ENCODE data around the gene ZBTB17. TPM values are rescaled to one million over a fixed set of nuclear protein-coding genes. Genes with fewer than 3 reads are reported as not detected.

The ZBTB17 gene
- polyA plus RNA-seq, 1 experiment: 21.4 TPM

DNA sequence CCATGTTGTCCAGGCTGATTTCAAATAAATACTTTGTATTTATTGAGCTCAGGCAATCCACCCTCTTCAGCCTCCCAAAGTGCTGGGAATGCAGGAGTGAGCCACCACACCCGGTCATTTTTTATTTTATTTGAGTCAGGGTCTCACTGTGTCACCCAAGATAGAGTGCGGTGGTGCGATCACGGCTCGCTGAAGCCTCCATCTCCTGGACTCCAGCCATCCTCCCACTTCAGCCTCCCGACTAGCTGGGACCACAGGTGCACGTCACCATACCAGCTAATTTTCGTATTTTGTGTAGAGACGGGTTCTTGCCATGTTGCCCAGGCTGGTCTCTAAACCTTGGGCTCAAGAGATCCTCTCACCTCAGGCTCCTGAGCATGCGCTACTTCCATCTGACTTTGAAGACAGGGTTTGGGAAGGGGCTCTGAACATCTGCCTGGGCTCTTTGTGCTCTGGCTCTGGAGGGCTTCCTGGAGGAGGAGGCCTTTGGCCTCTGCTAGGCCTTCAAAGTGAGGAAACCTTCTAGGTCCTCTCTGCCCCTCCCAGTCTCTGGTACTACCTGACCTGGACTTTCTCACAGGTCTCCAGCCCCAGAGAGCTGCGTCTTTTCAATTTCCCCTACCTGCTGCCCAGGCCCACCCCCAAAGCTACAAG is 36.2 kb upstream of the ZBTB17 start:
- POLR2A ChIA-PET: no interaction called here
- CTCF ChIA-PET: interaction anchor here (0.8 kb wide), 2 partner anchors 42 to 197 kb away, joined by 3 to 4 read pairs; no protein-coding TSS in a partner anchor
- TF ChIP-seq, protein P1, sequence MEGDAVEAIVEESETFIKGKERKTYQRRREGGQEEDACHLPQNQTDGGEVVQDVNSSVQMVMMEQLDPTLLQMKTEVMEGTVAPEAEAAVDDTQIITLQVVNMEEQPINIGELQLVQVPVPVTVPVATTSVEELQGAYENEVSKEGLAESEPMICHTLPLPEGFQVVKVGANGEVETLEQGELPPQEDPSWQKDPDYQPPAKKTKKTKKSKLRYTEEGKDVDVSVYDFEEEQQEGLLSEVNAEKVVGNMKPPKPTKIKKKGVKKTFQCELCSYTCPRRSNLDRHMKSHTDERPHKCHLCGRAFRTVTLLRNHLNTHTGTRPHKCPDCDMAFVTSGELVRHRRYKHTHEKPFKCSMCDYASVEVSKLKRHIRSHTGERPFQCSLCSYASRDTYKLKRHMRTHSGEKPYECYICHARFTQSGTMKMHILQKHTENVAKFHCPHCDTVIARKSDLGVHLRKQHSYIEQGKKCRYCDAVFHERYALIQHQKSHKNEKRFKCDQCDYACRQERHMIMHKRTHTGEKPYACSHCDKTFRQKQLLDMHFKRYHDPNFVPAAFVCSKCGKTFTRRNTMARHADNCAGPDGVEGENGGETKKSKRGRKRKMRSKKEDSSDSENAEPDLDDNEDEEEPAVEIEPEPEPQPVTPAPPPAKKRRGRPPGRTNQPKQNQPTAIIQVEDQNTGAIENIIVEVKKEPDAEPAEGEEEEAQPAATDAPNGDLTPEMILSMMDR (IDR thresholded peaks at IDR 0.05; ENCODE audit: low read depth, low read length): no peak
- no peak overlapping the region for H3K27ac ChIP-seq (ENCODE audit: low read depth, low read length)
- H3K27me3 ChIP-seq (ENCODE audit: control insufficient read depth, insufficient read depth, low read length): no peaks in the 10 kb centered on the region
- H3K9me3 ChIP-seq (ENCODE audit: control insufficient read depth, insufficient read depth, low read length): peaks cover 6% of the 10 kb centered on the region; the same call in 1 of the 2 replicates
- DNase-seq (ENCODE audit: low read depth, low spot score): no peak
- H3K4me3 ChIP-seq (ENCODE audit: low read depth, low read length): no peak overlapping the region

DNA sequence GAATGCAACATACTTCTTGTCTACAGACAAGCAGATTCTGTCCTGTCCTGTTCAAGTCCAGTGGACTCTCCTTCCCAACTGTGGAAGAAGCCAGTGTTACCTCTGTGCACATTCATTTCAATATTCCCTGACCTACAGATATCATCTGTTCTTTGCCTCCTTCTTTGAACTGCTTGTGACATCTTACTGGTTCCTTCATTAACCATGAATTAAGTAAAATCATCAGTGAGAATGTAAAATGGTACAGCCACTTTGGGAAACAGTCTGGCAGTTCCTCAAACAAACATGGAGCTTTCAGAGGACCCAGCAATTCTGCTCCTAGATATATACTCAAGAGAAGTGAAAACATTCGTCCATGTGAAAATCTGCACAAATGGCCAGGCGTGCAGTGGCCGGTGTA is 34.9 kb upstream of the ZBTB17 start:
- Histone ChIP-seq H3K9me3 (ENCODE audit: control insufficient read depth, insufficient read depth, low read length) (peaks cover 6% of the 10 kb centered on the region; the same call in 1 of the 2 replicates), H3K27me3 (ENCODE audit: control insufficient read depth, insufficient read depth, low read length) (no peaks in the 10 kb centered on the region), H3K4me3 (ENCODE audit: low read depth, low read length) (no peak overlapping the region), H3K27ac (ENCODE audit: low read depth, low read length) (no peak overlapping the region)
- DNase-seq (ENCODE audit: low read depth, low spot score): no peak
- ChIA-PET CTCF (interaction anchor here (0.7 to 5.7 kb wide), 4 partner anchors 16 to 195 kb away, joined by 3 to 31 read pairs (median 6); no protein-coding TSS in a partner anchor), POLR2A (no interaction called here)
- TF ChIP-seq, protein P1 (IDR thresholded peaks at IDR 0.05; ENCODE audit: low read depth, low read length): no peak

DNA sequence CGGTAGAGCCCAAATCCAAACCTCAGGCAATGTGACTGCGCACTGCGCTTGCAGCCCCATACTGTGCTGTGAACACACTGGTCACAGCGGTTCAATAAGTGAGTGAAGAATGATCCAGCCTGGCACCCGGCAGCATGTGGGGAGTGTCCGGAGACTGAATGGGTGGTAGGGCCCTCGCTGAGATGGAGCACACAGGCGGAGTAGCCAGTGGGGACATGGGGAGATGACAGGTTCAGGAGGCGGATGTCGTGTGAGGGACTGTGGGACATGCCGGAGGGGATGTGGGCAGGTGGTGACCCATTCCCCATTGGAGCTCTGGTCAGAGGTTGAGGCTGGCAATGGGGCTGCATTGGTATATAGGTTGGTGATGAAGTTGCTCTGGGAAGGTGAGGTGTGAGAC is 33.8 kb upstream of the ZBTB17 start:
- ChIA-PET CTCF (interaction anchor here (0.6 to 5.7 kb wide), 19 partner anchors 8 to 248 kb away, joined by 3 to 31 read pairs (median 4); partner anchors contain the start of genes FAM131C and HSPB7), POLR2A (no interaction called here)
- DNase-seq (ENCODE audit: low read depth, low spot score): no peak
- no peak overlapping the region for H3K4me3 ChIP-seq (ENCODE audit: low read depth, low read length)
- TF ChIP-seq, protein P1 (IDR thresholded peaks at IDR 0.05; ENCODE audit: low read depth, low read length): no peak
- no peaks in the 10 kb centered on the region for H3K27me3 ChIP-seq (ENCODE audit: control insufficient read depth, insufficient read depth, low read length)
- no peak overlapping the region for H3K27ac ChIP-seq (ENCODE audit: low read depth, low read length)
- no peaks in the 10 kb centered on the region for H3K9me3 ChIP-seq (ENCODE audit: control insufficient read depth, insufficient read depth, low read length)

DNA sequence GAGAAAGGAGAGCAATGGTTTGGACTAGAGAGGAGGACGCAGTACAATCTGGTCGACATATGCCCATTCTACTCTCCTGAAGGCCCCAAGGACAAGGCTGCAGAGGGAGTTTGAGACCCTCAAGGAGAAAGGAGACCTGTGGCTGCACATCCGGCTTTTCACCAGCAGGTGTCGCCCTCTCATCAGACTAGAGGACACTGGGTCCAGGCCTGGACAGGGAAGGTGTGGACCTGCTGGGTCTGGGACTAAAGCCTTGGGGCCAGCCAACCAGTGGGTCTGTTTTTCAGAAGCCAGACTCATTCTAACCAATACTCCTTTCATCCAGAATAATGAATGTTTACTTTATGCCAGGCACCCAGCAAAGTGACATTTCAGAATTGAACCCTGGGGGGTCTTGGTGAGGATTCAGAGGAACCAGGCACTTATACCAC is 33.1 kb upstream of the ZBTB17 start:
- H3K4me3 ChIP-seq (ENCODE audit: low read depth, low read length): no peak overlapping the region
- POLR2A ChIA-PET: no interaction called here
- no peak overlapping the region for H3K27ac ChIP-seq (ENCODE audit: low read depth, low read length)
- TF ChIP-seq, protein P1 (IDR thresholded peaks at IDR 0.05; ENCODE audit: low read depth, low read length): peak; percentile 95
- CTCF ChIA-PET: interaction anchor here (0.6 to 5.7 kb wide), 21 partner anchors 9 to 197 kb away, joined by 3 to 31 read pairs (median 5); partner anchors contain the start of genes FAM131C and HSPB7
- DNase-seq (ENCODE audit: low read depth, low spot score): no peak
- no peaks in the 10 kb centered on the region; the same call in 1 of the 2 replicates for H3K9me3 ChIP-seq (ENCODE audit: control insufficient read depth, insufficient read depth, low read length)
- H3K27me3 ChIP-seq (ENCODE audit: control insufficient read depth, insufficient read depth, low read length): no peaks in the 10 kb centered on the region

DNA sequence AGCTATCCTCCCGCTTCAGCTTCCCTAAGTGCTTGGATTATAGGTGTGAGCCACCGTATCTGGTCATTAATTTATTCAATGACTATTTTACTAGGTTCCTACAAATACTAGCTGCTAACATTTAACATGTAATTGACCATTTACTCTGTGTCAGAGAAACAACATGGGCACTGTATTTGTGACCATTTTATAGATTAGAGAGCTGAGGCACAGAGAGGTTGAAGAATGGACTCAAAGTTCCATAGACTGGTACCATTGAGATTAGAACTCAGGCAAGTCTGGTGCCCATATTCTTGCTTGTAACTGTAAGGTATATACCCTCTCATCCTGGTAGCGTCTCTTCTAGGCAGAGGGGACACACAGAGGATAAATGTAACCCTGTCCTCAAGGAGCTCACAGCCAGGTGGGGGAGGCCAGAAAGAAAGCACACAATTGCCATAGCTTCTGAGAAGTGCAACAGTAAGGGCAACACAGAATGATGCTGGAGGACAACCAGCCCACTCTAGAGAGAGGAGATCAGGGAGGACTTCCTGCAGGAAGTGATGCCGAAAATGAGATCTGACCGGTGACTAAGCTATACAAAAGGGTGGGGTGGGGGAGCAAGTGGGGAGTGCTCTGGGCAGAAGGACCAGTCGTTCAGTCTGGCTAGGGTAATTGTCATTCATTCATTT is 31.9 kb upstream of the ZBTB17 start:
- POLR2A ChIA-PET: no interaction called here
- CTCF ChIA-PET: interaction anchor here (0.5 to 5.7 kb wide), 23 partner anchors 10 to 319 kb away, joined by 3 to 31 read pairs (median 4); partner anchors contain the start of genes FAM131C, HSPB7 and SPEN
- Histone ChIP-seq H3K27ac (ENCODE audit: low read depth, low read length) (no peak overlapping the region), H3K4me3 (ENCODE audit: low read depth, low read length) (no peak overlapping the region), H3K27me3 (ENCODE audit: control insufficient read depth, insufficient read depth, low read length) (no peaks in the 10 kb centered on the region), H3K9me3 (ENCODE audit: control insufficient read depth, insufficient read depth, low read length) (no peaks in the 10 kb centered on the region; the same call in 1 of the 2 replicates)
- DNase-seq (ENCODE audit: low read depth, low spot score): no peak
- TF ChIP-seq, protein P1 (IDR thresholded peaks at IDR 0.05; ENCODE audit: low read depth, low read length): no peak
